Measurements from ENCODE around the gene RNF187. TPM values are rescaled to one million over a fixed set of nuclear protein-coding genes. Genes with fewer than 3 reads are reported as not detected.
A peak's percentile ranks its signal among the peaks of the same experiment; 100 is the strongest.

Gene RNF187
- total RNA-seq, 8 experiments from 2014 or later, result 39.2 to 132 (median 87.0) TPM

GRCh38 chr1:228453022-228453560 lies 34.1 kb upstream of the RNF187 start:
- no peak overlapping the region for H3K27ac ChIP-seq
- WGBS, 10 experiments, result 39 to 95% (median 87%) methylated on average over 2 to 9 of the region's 10 CpGs; no CpG with 5 or more reads in 1 of the 10 experiments
- no peak overlapping the region for H3K4me3 ChIP-seq
- in situ Hi-C loops (cut with MboI; ENCODE audit: low pct_unique_long_range_greater_than_20kb in 2 of 9, low sequenced_read_pairs in 9 of 9, unreplicated experiment in 9 of 9), result no loop called here
- H3K4me1 ChIP-seq (replicated peaks in 1 of 2), result peaks cover 9 to 11% of the 10 kb centered on the region in 2 donors
- no peak for ATAC-seq (replicated peaks in 6 of 8)

- Histone ChIP-seq H3K4me3 (no peak overlapping the region), H3K27ac (no peak overlapping the region), H3K4me1 (replicated peaks in 1 of 2) (peaks cover 9 to 11% of the 10 kb centered on the region in 2 donors)
- in situ Hi-C loops (cut with MboI; ENCODE audit: low pct_unique_long_range_greater_than_20kb in 2 of 9, low sequenced_read_pairs in 9 of 9, unreplicated experiment in 9 of 9), result no loop called here
- 40 to 100% (median 84%) methylated on average over 1 to 3 of the region's 3 CpGs; no CpG with 5 or more reads in 4 of the 10 experiments for WGBS, 10 experiments
- no peak for ATAC-seq (replicated peaks in 6 of 8)
Measured at GRCh38 chr1:228453614-228454013, 33.6 kb upstream of the RNF187 start.

- no peak for ATAC-seq (replicated peaks in 6 of 8)
- 93 to 100% (median 100%) methylated on average over 1 of the region's 1 CpG; no CpG with 5 or more reads in 3 of the 10 experiments for WGBS, 10 experiments
- in situ Hi-C loops (cut with MboI; ENCODE audit: low pct_unique_long_range_greater_than_20kb in 2 of 9, low sequenced_read_pairs in 9 of 9, unreplicated experiment in 9 of 9), result no loop called here
- H3K27ac ChIP-seq, result no peak overlapping the region
- no peak overlapping the region for H3K4me3 ChIP-seq
- H3K4me1 ChIP-seq (replicated peaks in 1 of 2), result peaks cover 9 to 11% of the 10 kb centered on the region in 2 donors
Measured at GRCh38 chr1:228454238-228454637, 32.9 kb upstream of the RNF187 start.

GRCh38 chr1:228455715-228456114 lies 31.5 kb upstream of the RNF187 start:
- Histone ChIP-seq H3K27ac (no peak overlapping the region), H3K4me1 (replicated peaks in 1 of 2) (peaks cover 9 to 14% of the 10 kb centered on the region in 2 donors), H3K4me3 (peak overlapping the region; percentile 70 to 94 (median 92))
- 0 to 20% (median 0%) methylated on average over 1 of the region's 1 CpG; no CpG with 5 or more reads in 4 of the 10 experiments for WGBS, 10 experiments
- no peak for ATAC-seq (replicated peaks in 6 of 8)
- in situ Hi-C loops (cut with MboI; ENCODE audit: low pct_unique_long_range_greater_than_20kb in 2 of 9, low sequenced_read_pairs in 9 of 9, unreplicated experiment in 9 of 9), result no loop called here

GRCh38 chr1:228456252-228457016 lies 30.7 kb upstream of the RNF187 start:
- in situ Hi-C loops (cut with MboI; ENCODE audit: low pct_unique_long_range_greater_than_20kb in 2 of 9, low sequenced_read_pairs in 9 of 9, unreplicated experiment in 9 of 9), result no loop called here
- H3K4me3 ChIP-seq, result peak overlapping the region; percentile 70 to 94 (median 92)
- peak overlapping the region in 1 of 2 donors; percentile 96 for H3K27ac ChIP-seq
- no peak for ATAC-seq (replicated peaks in 6 of 8)
- peaks cover 11 to 14% of the 10 kb centered on the region in 2 donors for H3K4me1 ChIP-seq (replicated peaks in 1 of 2)
- WGBS, 10 experiments, result 2 to 34% (median 7%) methylated on average over 4 to 6 of the region's 6 CpGs

DNA sequence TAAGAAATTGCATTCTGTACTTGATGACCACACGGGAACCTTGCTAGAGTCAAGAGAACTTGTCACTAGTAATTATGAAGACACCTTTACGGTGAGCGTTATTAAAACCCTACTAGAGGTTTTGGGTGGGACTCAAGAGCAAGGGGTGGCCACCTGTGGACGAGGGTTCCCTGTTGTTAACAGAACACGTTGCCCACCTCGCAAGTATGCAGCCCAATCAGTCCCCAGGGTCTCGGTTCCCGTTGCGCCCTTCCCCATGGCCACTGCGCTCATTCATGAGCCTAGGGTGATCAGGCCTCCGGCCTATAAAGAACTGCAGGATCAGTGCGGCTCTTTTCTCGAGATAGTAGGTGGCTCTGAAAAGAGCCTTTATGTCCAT lies 30.2 kb upstream of the RNF187 start:
- 0 to 3% (median 2%) methylated on average over 1 to 13 of the region's 13 CpGs; no CpG with 5 or more reads in 2 of the 10 experiments for WGBS, 10 experiments
- Histone ChIP-seq H3K27ac (peak overlapping the region; percentile 86 to 96), H3K4me3 (peak overlapping the region; percentile 70 to 94 (median 92)), H3K4me1 (replicated peaks in 1 of 2) (peaks cover 11 to 14% of the 10 kb centered on the region in 2 donors)
- in situ Hi-C loops (cut with MboI; ENCODE audit: low pct_unique_long_range_greater_than_20kb in 2 of 9, low sequenced_read_pairs in 9 of 9, unreplicated experiment in 9 of 9), result no loop called here
- ATAC-seq (replicated peaks in 6 of 8), result peak in 6 of 8 experiments; percentile 5 to 35 (median 24)

GRCh38 chr1:228457396-228458176 lies 29.6 kb upstream of the RNF187 start:
- peak; percentile 67 to 89 (median 87) for ATAC-seq (replicated peaks in 6 of 8)
- H3K27ac ChIP-seq, result peak overlapping the region; percentile 86 to 96
- H3K4me1 ChIP-seq (replicated peaks in 1 of 2), result peaks cover 11 to 14% of the 10 kb centered on the region in 2 donors
- 0 to 3% (median 0%) methylated on average over 2 to 44 of the region's 74 CpGs; no CpG with 5 or more reads in 2 of the 10 experiments for WGBS, 10 experiments
- in situ Hi-C loops (cut with MboI; ENCODE audit: low pct_unique_long_range_greater_than_20kb in 2 of 9, low sequenced_read_pairs in 9 of 9, unreplicated experiment in 9 of 9), result no loop called here
- H3K4me3 ChIP-seq, result peak overlapping the region; percentile 70 to 94 (median 92)

GRCh38 chr1:228459091-228459993 lies 27.8 kb upstream of the RNF187 start:
- H3K4me1 ChIP-seq (replicated peaks in 1 of 2), result peaks cover 14 to 16% of the 10 kb centered on the region in 2 donors
- peak; percentile 12 to 34 (median 26) for ATAC-seq (replicated peaks in 6 of 8)
- H3K27ac ChIP-seq, result peak overlapping the region; percentile 76 to 82
- in situ Hi-C loops (cut with MboI; ENCODE audit: low pct_unique_long_range_greater_than_20kb in 2 of 9, low sequenced_read_pairs in 9 of 9, unreplicated experiment in 9 of 9), result no loop called here
- WGBS, 10 experiments, result 0 to 39% (median 16%) methylated on average over 3 to 32 of the region's 41 CpGs
- H3K4me3 ChIP-seq, result peak overlapping the region; percentile 70 to 94 (median 92)

- in situ Hi-C loops (cut with MboI; ENCODE audit: low pct_unique_long_range_greater_than_20kb in 2 of 9, low sequenced_read_pairs in 9 of 9, unreplicated experiment in 9 of 9), result no loop called here
- H3K4me1 ChIP-seq (replicated peaks in 1 of 2), result peaks cover 10 to 13% of the 10 kb centered on the region in 2 donors
- peak overlapping the region; percentile 1 to 94 (median 92) for H3K4me3 ChIP-seq
- 10 to 100% (median 61%) methylated on average over 1 to 2 of the region's 2 CpGs for WGBS, 10 experiments
- ATAC-seq (replicated peaks in 6 of 8), result no peak
- no peak overlapping the region for H3K27ac ChIP-seq
Measured at GRCh38 chr1:228460821-228461220, 26.4 kb upstream of the RNF187 start.

- H3K4me3 ChIP-seq, result peak overlapping the region in 4 of 5 donors; percentile 51 to 56 (median 54)
Measured at GRCh38 chr1:228462560-228462959, 24.6 kb upstream of the RNF187 start.

DNA sequence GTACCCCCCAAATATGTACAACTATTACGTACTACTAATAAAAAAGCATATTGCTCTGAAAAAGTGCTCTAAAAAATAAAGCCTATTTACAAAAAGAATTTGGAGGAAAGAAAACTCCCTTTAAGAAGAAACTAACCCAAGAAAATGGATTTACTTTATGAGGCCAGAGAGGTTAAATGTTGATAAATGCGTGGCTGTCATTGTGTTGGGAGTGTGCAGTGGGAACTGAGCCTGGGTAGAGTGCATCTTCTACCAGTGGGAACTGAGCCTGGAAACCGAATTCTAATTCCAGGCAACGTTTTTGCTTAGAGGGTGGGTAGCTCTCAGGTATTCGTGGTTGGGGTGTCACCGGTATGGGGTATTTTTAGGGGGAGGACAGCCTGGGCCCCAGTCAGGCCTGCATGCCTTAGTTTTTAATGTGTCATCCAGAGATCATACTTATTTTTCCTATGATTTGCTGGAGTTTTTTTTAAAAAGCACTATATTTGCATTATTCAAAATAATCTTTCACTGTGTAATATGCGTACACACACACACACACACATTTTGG lies 24.1 kb upstream of the RNF187 start:
- peak overlapping the region; percentile 47 to 56 (median 53) for H3K4me3 ChIP-seq
- peak overlapping the region; percentile 74 to 78 for H3K27ac ChIP-seq
- 42 to 100% (median 70%) methylated on average over 1 to 7 of the region's 7 CpGs for WGBS, 10 experiments

More at GRCh38 chr1:228462560-228462959, 24.6 kb upstream of the RNF187 start:
- 43 to 88% (median 70%) methylated on average over 1 to 5 of the region's 5 CpGs; no CpG with 5 or more reads in 1 of the 10 experiments for WGBS, 10 experiments
- ATAC-seq (replicated peaks in 6 of 8), result no peak
- H3K27ac ChIP-seq, result no peak overlapping the region
- in situ Hi-C loops (cut with MboI; ENCODE audit: low pct_unique_long_range_greater_than_20kb in 2 of 9, low sequenced_read_pairs in 9 of 9, unreplicated experiment in 9 of 9), result no loop called here
- peaks cover 10 to 16% of the 10 kb centered on the region in 2 donors for H3K4me1 ChIP-seq (replicated peaks in 1 of 2)

More for the DNA sequence above, 24.1 kb upstream of the RNF187 start:
- in situ Hi-C loops (cut with MboI; ENCODE audit: low pct_unique_long_range_greater_than_20kb in 2 of 9, low sequenced_read_pairs in 9 of 9, unreplicated experiment in 9 of 9), result no loop called here
- H3K4me1 ChIP-seq (replicated peaks in 1 of 2), result peaks cover 10 to 16% of the 10 kb centered on the region in 2 donors
- ATAC-seq (replicated peaks in 6 of 8), result no peak
